ENCODE measurements around the gene TLE3. TPM values are rescaled to one million over a fixed set of nuclear protein-coding genes. Genes with fewer than 3 reads are reported as not detected.

Gene TLE3
- total RNA-seq, 4 donors from 2014 or later: 4.6 to 35.3 (median 13.3) TPM

GRCh38 chr15:70083418-70083817, 14.3 kb downstream of the TLE3 start:
- TF ChIP-seq CTCF (IDR thresholded peaks at IDR 0.05 in 4 of 5, conservative IDR thresholded peaks at IDR 0.05 in 1 of 5) (no peak), POLR2A (IDR thresholded peaks at IDR 0.05) (no peak)
- in situ Hi-C loops (cut with MboI; ENCODE audit: low sequenced_read_pairs in 4 of 4): loop anchor here in 1 of 4 donors (25.0 kb wide), 2 partner anchors 104 to 404 kb away; no protein-coding TSS in a partner anchor
- no peaks in the 10 kb centered on the region for H3K9me3 ChIP-seq
- ATAC-seq (no peak), DNase-seq (no peak)
- H3K4me3 ChIP-seq: no peak overlapping the region
- intact Hi-C loops (cut with DNase I; ENCODE audit: low total_unique reads): no loop called here
- H3K4me1 ChIP-seq: peaks cover 5 to 10% of the 10 kb centered on the region in 2 donors
- H3K36me3 ChIP-seq: no peaks in the 10 kb centered on the region
- no peak overlapping the region for H3K27ac ChIP-seq
- H3K27me3 ChIP-seq: no peaks in the 10 kb centered on the region

DNA sequence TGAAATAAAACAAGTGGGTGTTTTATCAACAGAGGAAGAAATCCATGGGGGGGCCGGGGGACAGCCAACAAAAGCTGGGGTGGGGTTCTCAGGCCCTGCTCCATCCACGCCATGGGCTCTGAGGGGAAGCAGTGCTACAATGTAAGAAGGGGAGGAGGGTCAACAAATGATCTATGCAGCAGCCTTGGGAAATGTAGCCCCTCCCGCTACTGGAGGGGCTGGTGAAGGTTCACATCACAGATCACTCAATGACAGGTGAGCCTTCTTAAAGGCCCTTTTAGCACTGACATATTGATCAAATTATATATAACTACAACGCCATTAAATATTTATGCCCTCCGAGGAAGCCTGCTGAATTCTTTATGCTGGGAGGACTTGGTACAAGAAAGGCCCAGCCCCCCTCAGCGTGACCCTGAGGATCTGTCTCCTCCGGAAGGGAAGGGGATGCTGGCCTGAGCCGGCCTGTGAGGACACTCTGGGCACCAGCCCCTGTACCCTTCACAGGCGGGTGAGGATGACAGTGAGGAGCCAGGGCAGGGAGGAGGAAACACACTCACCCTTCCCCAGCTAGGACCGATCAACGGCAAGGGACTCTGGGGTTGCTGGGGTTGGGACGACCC, 15.3 kb downstream of the TLE3 start:
- no peak overlapping the region for H3K27ac ChIP-seq
- ATAC-seq (no peak), DNase-seq (no peak)
- H3K27me3 ChIP-seq: no peaks in the 10 kb centered on the region
- peaks cover 10 to 13% of the 10 kb centered on the region in 2 donors for H3K4me1 ChIP-seq
- H3K4me3 ChIP-seq: no peak overlapping the region
- H3K36me3 ChIP-seq: no peaks in the 10 kb centered on the region
- in situ Hi-C loops (cut with MboI; ENCODE audit: low sequenced_read_pairs in 4 of 4): loop anchor here in 1 of 4 donors (25.0 kb wide), 2 partner anchors 105 to 405 kb away; no protein-coding TSS in a partner anchor
- no peak for TF ChIP-seq CTCF (IDR thresholded peaks at IDR 0.05 in 4 of 5, conservative IDR thresholded peaks at IDR 0.05 in 1 of 5)
- TF ChIP-seq POLR2A (IDR thresholded peaks at IDR 0.05): no peak
- intact Hi-C loops (cut with DNase I; ENCODE audit: low total_unique reads): no loop called here
- H3K9me3 ChIP-seq: no peaks in the 10 kb centered on the region

- H3K4me3 ChIP-seq: no peak overlapping the region
- no peak for DNase-seq
- TF ChIP-seq CTCF (IDR thresholded peaks at IDR 0.05 in 4 of 5, conservative IDR thresholded peaks at IDR 0.05 in 1 of 5) (no peak), POLR2A (IDR thresholded peaks at IDR 0.05) (no peak)
- intact Hi-C loops (cut with DNase I; ENCODE audit: low total_unique reads): no loop called here
- in situ Hi-C loops (cut with MboI; ENCODE audit: low sequenced_read_pairs in 4 of 4): loop anchor here in 1 of 4 donors (25.0 kb wide), 2 partner anchors 106 to 406 kb away; no protein-coding TSS in a partner anchor
- H3K36me3 ChIP-seq: no peaks in the 10 kb centered on the region
- H3K9me3 ChIP-seq: no peaks in the 10 kb centered on the region
- no peak overlapping the region for H3K27ac ChIP-seq
- ATAC-seq: no peak
- H3K4me1 ChIP-seq: peaks cover 17 to 21% of the 10 kb centered on the region in 2 donors
- H3K27me3 ChIP-seq: no peaks in the 10 kb centered on the region
Measured at GRCh38 chr15:70081612-70082011, 16.1 kb downstream of the TLE3 start.

DNA sequence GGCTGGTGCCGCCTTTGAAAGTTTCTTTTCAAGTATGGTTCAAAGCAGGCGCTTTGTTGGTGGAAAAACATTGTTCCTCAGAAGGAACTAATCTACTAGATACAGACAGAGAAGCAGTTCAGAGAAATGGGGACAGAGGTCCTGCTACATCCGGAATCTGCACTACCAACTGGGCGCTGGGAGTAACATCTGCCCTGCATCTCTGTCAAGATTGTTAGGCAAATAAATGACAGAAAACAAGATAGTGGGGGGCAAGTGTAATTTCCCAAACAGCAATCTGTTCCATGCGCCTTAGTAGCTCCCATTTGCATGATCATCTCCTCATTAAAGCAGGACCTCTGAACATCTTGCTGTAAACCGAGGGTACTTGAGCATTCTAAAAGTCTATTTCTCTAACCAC, 17.4 kb downstream of the TLE3 start:
- ATAC-seq (no peak), DNase-seq (no peak)
- no peaks in the 10 kb centered on the region for H3K9me3 ChIP-seq
- in situ Hi-C loops (cut with MboI; ENCODE audit: low sequenced_read_pairs in 4 of 4) (loop anchor here in 1 of 4 donors (25.0 kb wide), 2 partner anchors 107 to 407 kb away; no protein-coding TSS in a partner anchor), intact Hi-C loops (cut with DNase I; ENCODE audit: low total_unique reads) (no loop called here)
- no peaks in the 10 kb centered on the region for H3K36me3 ChIP-seq
- H3K4me3 ChIP-seq: no peak overlapping the region
- TF ChIP-seq CTCF (IDR thresholded peaks at IDR 0.05 in 4 of 5, conservative IDR thresholded peaks at IDR 0.05 in 1 of 5) (no peak), POLR2A (IDR thresholded peaks at IDR 0.05) (no peak)
- no peak overlapping the region for H3K27ac ChIP-seq
- H3K27me3 ChIP-seq: no peaks in the 10 kb centered on the region
- H3K4me1 ChIP-seq: peaks cover 17 to 21% of the 10 kb centered on the region in 2 donors

Measured in gastrocnemius medialis (tissue), 4 donors.